HepG2 (cell line): ENCODE results near the gene HSPA1A. TPM values are rescaled to one million over a fixed set of nuclear protein-coding genes. Genes with fewer than 3 reads are reported as not detected.

ENCODE experiments used
- ARHGAP35 ChIP-seq: sonication (generic); formaldehyde crosslinking; IDR thresholded peaks from 2 replicates; pipeline ENCODE4 v1.9.0; 2022; ENCODE audit warnings: mild to moderate bottlenecking, inconsistent platforms, moderate library complexity, missing genetic modification reagents, borderline replicate concordance
- CREB1 ChIP-seq, 2 experiments: fragments of 450-650 bp in 1 of 2; IDR thresholded peaks; 2 replicates each; pipeline ENCODE4 v1.6.1; 2016 to 2017; ENCODE audit warnings: control low read depth in 1 of 2, mild to moderate bottlenecking in 1 of 2, missing compliant biosample characterization in 1 of 2, missing genetic modification characterization in 1 of 2
- EP300 ChIP-seq, 3 experiments: sonication (generic) in 1 of 3; formaldehyde crosslinking in 1 of 3; IDR thresholded peaks; 2 replicates each; pipeline versions ENCODE4 v1.5.1 to v1.6.1; 2011 to 2020; ENCODE audit warnings: low read depth in 2 of 3, low read length in 2 of 3, borderline replicate concordance in 1 of 3, improper control_type of control experiment in 1 of 3, mild to moderate bottlenecking in 1 of 3, missing genetic modification reagents in 1 of 3, moderate library complexity in 1 of 3
- GABPB1 ChIP-seq: IDR thresholded peaks from 2 replicates; pipeline ENCODE4 v1.6.1; 2016; ENCODE audit warnings: mild to moderate bottlenecking, missing genetic modification reagents, moderate library complexity, missing compliant biosample characterization
- GATAD1 ChIP-seq: IDR thresholded peaks from 2 replicates; pipeline ENCODE4 v1.6.1; 2016; ENCODE audit warnings: missing genetic modification reagents, missing compliant biosample characterization
- HOXD1 ChIP-seq: sonication (generic); formaldehyde crosslinking; IDR thresholded peaks from 2 replicates; pipeline ENCODE4 v1.5.0; 2020; ENCODE audit warnings: missing genetic modification reagents
- ISL2 ChIP-seq: sonication (generic); formaldehyde crosslinking; IDR thresholded peaks from 2 replicates; pipeline ENCODE4 v1.5.0; 2020; ENCODE audit warnings: missing genetic modification reagents
- RFX5 ChIP-seq: IDR thresholded peaks from 2 replicates; pipeline ENCODE4 v1.6.1; 2011; ENCODE audit warnings: low read depth, low read length, improper control_type of control experiment
- ZNF546 ChIP-seq: sonication (generic); formaldehyde crosslinking; conservative IDR thresholded peaks from 2 replicates; pipeline ENCODE4 v1.8.1; 2023; ENCODE audit warnings: mild to moderate bottlenecking, missing genetic modification reagents
- ZNF564 ChIP-seq: sonication (generic); formaldehyde crosslinking; IDR thresholded peaks from 2 replicates; pipeline ENCODE4 v1.8.1; 2023; ENCODE audit warnings: mild to moderate bottlenecking, missing genetic modification reagents
- ZNF616 ChIP-seq: sonication (generic); formaldehyde crosslinking; IDR thresholded peaks from 2 replicates; pipeline ENCODE4 v1.5.0; 2020; ENCODE audit warnings: low read depth, mild to moderate bottlenecking, missing genetic modification reagents
- ZNF709 ChIP-seq: sonication (generic); formaldehyde crosslinking; IDR thresholded peaks from 2 replicates; pipeline ENCODE4 v1.5.0; 2020; ENCODE audit warnings: mild to moderate bottlenecking, missing genetic modification reagents
- ZNF773 ChIP-seq: sonication (generic); formaldehyde crosslinking; IDR thresholded peaks from 2 replicates; pipeline ENCODE4 v1.4.0; 2020; ENCODE audit warnings: missing genetic modification reagents, borderline replicate concordance
- ZNF788 ChIP-seq: sonication (generic); formaldehyde crosslinking; IDR thresholded peaks from 2 replicates; pipeline ENCODE4 v1.5.0; 2020; ENCODE audit warnings: mild to moderate bottlenecking, missing genetic modification reagents, borderline replicate concordance
- ZSCAN22 ChIP-seq: sonication (generic); formaldehyde crosslinking; IDR thresholded peaks from 2 replicates; pipeline ENCODE4 v1.4.0; 2020; ENCODE audit warnings: mild to moderate bottlenecking, missing genetic modification reagents
- polyA plus RNA-seq, 8 experiments: library from polyadenylated mRNA; depleted of rRNA in 3 of 8; stranded (reverse) in 7 of 8; unstranded in 1 of 8; fragments of >200 nt; fragmentation: Illumina TruSeq in 4 of 8; extraction: Trizol in 4 of 8; gene quantifications; 2 replicates each; pipeline versions ENCODE4 v1.2.1 to v1.2.3, GENCODE V29; 2011 to 2016; ENCODE audit warnings: low read depth in 4 of 8, missing spikeins in 1 of 8, mixed read lengths in 1 of 8; ENCODE audit not compliant: insufficient read depth in 1 of 8
- total RNA-seq, 5 experiments: library from RNA; depleted of rRNA; stranded (reverse); fragments of >200 nt; fragmentation: Illumina TruSeq; extraction: Trizol; gene quantifications; 2 replicates each; pipeline ENCODE4 v1.2.3, GENCODE V29; 2016; ENCODE audit warnings: low read depth in 1 of 5
- TF ChIP-seq, protein P1 (sequence below): sonication (generic); formaldehyde crosslinking; IDR thresholded peaks from 2 replicates; pipeline ENCODE4 v1.4.0; 2020; ENCODE audit warnings: missing genetic modification reagents
- TF ChIP-seq, protein P2 (sequence below): sonication (generic); formaldehyde crosslinking; IDR thresholded peaks from 2 replicates; pipeline ENCODE4 v1.5.0; 2020; ENCODE audit warnings: mild to moderate bottlenecking, missing genetic modification reagents, borderline replicate concordance
- TF ChIP-seq, protein P3 (sequence below): sonication (generic); formaldehyde crosslinking; IDR thresholded peaks from 2 replicates; pipeline ENCODE4 v1.4.0; 2020; ENCODE audit warnings: missing genetic modification reagents, mild to moderate bottlenecking, borderline replicate concordance

The HSPA1A gene
- total and polyA plus RNA-seq, 2 of the 13 experiments (the other 11 are each of a cell fraction or from before 2014, with no cell fraction given), result 44.5 to 85.0 TPM

DNA sequence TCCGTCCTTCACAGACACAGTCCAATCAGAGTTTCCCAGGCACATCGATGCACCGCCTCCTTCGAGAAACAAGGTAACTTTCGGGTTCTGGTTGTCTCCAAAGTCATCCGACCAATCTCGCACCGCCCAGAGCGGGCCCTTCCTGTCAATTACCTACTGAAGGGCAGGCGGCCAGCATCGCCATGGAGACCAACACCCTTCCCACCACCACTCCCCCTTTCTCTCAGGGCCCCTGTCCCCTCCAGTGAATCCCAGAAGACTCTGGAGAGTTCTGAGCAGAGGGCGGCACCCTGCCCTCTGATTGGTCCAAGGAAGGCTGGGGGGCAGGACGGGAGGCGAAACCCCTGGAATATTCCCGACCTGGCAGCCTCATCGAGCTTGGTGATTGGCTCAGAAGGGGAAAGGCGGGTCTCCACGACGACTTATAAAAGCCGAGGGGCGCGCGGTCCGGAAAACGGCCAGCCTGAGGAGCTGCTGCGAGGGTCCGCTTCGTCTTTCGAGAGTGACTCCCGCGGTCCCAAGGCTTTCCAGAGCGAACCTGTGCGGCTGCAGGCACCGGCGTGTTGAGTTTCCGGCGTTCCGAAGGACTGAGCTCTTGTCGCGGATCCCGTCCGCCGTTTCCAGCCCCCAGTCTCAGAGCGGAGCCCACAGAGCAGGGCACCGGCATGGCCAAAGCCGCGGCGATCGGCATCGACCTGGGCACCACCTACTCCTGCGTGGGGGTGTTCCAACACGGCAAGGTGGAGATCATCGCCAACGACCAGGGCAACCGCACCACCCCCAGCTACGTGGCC lies 12.1 kb downstream of the HSPA1A start, which contains the start of gene HSPA1B (continued):
- TF ChIP-seq ARHGAP35, result peak; percentile 40; the same call in 1 of the 2 replicates
- peak; percentile 40; the same call in 1 of the 2 replicates for TF ChIP-seq ZNF788 (CRISPR knock-in tag)
- TF ChIP-seq, protein P1, sequence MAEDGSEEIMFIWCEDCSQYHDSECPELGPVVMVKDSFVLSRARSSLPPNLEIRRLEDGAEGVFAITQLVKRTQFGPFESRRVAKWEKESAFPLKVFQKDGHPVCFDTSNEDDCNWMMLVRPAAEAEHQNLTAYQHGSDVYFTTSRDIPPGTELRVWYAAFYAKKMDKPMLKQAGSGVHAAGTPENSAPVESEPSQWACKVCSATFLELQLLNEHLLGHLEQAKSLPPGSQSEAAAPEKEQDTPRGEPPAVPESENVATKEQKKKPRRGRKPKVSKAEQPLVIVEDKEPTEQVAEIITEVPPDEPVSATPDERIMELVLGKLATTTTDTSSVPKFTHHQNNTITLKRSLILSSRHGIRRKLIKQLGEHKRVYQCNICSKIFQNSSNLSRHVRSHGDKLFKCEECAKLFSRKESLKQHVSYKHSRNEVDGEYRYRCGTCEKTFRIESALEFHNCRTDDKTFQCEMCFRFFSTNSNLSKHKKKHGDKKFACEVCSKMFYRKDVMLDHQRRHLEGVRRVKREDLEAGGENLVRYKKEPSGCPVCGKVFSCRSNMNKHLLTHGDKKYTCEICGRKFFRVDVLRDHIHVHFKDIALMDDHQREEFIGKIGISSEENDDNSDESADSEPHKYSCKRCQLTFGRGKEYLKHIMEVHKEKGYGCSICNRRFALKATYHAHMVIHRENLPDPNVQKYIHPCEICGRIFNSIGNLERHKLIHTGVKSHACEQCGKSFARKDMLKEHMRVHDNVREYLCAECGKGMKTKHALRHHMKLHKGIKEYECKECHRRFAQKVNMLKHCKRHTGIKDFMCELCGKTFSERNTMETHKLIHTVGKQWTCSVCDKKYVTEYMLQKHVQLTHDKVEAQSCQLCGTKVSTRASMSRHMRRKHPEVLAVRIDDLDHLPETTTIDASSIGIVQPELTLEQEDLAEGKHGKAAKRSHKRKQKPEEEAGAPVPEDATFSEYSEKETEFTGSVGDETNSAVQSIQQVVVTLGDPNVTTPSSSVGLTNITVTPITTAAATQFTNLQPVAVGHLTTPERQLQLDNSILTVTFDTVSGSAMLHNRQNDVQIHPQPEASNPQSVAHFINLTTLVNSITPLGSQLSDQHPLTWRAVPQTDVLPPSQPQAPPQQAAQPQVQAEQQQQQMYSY (CRISPR knock-in tag), result 0 out of 2 replicates have a peak, but pooled peaks have one; percentile 33
- TF ChIP-seq, protein P2, sequence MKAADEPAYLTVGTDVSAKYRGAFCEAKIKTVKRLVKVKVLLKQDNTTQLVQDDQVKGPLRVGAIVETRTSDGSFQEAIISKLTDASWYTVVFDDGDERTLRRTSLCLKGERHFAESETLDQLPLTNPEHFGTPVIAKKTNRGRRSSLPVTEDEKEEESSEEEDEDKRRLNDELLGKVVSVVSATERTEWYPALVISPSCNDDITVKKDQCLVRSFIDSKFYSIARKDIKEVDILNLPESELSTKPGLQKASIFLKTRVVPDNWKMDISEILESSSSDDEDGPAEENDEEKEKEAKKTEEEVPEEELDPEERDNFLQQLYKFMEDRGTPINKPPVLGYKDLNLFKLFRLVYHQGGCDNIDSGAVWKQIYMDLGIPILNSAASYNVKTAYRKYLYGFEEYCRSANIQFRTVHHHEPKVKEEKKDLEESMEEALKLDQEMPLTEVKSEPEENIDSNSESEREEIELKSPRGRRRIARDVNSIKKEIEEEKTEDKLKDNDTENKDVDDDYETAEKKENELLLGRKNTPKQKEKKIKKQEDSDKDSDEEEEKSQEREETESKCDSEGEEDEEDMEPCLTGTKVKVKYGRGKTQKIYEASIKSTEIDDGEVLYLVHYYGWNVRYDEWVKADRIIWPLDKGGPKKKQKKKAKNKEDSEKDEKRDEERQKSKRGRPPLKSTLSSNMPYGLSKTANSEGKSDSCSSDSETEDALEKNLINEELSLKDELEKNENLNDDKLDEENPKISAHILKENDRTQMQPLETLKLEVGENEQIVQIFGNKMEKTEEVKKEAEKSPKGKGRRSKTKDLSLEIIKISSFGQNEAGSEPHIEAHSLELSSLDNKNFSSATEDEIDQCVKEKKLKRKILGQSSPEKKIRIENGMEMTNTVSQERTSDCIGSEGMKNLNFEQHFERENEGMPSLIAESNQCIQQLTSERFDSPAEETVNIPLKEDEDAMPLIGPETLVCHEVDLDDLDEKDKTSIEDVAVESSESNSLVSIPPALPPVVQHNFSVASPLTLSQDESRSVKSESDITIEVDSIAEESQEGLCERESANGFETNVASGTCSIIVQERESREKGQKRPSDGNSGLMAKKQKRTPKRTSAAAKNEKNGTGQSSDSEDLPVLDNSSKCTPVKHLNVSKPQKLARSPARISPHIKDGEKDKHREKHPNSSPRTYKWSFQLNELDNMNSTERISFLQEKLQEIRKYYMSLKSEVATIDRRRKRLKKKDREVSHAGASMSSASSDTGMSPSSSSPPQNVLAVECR, result peak; percentile 75; the same call in 1 of the 2 replicates
- TF ChIP-seq GABPB1 (CRISPR knock-in tag), result peak; percentile 76
- TF ChIP-seq ZNF546 (CRISPR knock-in tag), result no peak; the same call in 1 of the 2 replicates
- TF ChIP-seq EP300 (IDR thresholded peaks at IDR 0.05; ENCODE audit: low read depth in 2 of 2, low read length in 2 of 2), result peak in 1 of 2 experiments; percentile 82; a peak in 2 of 4 replicates
- TF ChIP-seq EP300 (CRISPR knock-in tag; IDR thresholded peaks at IDR 0.05; ENCODE audit: borderline replicate concordance), result peak; percentile 26; the same call in 1 of the 2 replicates
- peak; percentile 13; the same call in 1 of the 2 replicates for TF ChIP-seq ISL2 (CRISPR knock-in tag)
- peak; percentile 53; the same call in 1 of the 2 replicates for TF ChIP-seq ZNF773 (CRISPR knock-in tag)
- TF ChIP-seq HOXD1 (CRISPR knock-in tag), result 0 out of 2 replicates have a peak, but pooled peaks have one; percentile 44
- peak; percentile 69; the same call in 1 of the 2 replicates for TF ChIP-seq ZNF616
- TF ChIP-seq ZNF709, result 0 out of 2 replicates have a peak, but pooled peaks have one; percentile 79
- TF ChIP-seq RFX5, result peak; percentile 45; the same call in 1 of the 2 replicates
- 0 out of 2 replicates have a peak, but pooled peaks have one; percentile 46 for TF ChIP-seq ZNF564 (CRISPR knock-in tag)
- TF ChIP-seq CREB1 (IDR thresholded peaks at IDR 0.05), result peak; percentile 31; the same call in 1 of the 2 replicates
- peak; percentile 75 for TF ChIP-seq CREB1 (CRISPR knock-in tag; IDR thresholded peaks at IDR 0.05)
- TF ChIP-seq ZSCAN22 (CRISPR knock-in tag), result no peak
- TF ChIP-seq GATAD1 (CRISPR knock-in tag), result no peak; the same call in 1 of the 2 replicates
- TF ChIP-seq, protein P3, sequence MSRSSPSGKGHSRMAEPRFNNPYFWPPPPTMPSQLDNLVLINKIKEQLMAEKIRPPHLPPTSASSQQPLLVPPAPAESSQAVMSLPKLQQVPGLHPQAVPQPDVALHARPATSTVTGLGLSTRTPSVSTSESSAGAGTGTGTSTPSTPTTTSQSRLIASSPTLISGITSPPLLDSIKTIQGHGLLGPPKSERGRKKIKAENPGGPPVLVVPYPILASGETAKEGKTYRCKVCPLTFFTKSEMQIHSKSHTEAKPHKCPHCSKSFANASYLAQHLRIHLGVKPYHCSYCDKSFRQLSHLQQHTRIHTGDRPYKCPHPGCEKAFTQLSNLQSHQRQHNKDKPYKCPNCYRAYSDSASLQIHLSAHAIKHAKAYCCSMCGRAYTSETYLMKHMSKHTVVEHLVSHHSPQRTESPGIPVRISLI (CRISPR knock-in tag), result 0 out of 2 replicates have a peak, but pooled peaks have one; percentile 40
